ENCODE measurements around the gene GRIN2B. TPM values are rescaled to one million over a fixed set of nuclear protein-coding genes. Genes with fewer than 3 reads are reported as not detected.

The GRIN2B gene
- total RNA-seq, 1 experiment from 2014 or later = not detected

DNA sequence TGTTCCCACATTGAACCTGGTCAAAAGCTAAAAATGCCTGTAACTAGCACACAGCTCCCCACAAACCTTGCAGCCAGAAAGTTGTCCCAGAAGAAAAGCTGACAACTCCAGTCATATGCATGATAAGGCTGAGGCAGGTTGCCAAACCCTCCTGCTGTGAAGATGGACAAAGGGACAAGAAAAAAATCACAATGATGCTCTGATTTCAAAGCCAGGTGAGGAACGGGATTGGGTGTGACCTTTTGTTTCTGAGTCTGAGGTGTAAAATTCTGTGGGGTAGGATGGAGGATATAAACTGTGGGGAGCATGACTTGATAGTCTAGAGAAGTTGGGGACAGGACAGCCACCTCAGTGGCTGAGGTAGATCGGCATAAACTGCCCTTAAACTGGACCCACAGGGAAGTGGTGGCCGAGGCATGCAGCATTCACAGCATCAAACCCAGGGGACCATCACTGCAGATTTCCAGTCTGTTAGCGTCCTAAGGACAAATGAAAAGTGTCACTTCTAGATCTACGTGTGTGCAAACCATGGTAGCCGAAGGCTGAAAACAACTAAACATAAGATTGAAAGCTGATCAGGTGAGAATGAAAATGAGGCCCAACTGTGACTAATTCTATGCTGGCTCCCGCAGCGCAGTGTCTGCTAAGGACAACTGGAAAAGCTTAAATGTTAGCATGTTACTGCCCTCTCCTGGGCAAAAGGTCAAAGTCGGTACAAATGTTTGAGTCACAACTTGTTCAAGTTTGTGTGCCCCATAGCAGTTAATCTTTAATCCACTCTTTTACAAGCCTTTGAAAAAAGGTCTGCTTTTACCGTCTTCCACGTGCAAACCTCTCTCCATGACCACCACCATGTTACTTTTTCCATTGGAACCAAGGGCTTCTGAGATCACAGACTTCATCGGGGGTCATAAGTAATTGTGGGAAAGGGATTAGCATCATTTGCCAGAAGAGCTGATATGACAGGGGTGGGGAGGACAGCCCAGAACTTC, 39.8 kb downstream of the GRIN2B start:
- peaks cover 68% of the 10 kb centered on the region for H3K27me3 ChIP-seq (replicated peaks; ENCODE audit: insufficient read depth, low read depth, low read length, poor library complexity)
- TF ChIP-seq, protein P1, sequence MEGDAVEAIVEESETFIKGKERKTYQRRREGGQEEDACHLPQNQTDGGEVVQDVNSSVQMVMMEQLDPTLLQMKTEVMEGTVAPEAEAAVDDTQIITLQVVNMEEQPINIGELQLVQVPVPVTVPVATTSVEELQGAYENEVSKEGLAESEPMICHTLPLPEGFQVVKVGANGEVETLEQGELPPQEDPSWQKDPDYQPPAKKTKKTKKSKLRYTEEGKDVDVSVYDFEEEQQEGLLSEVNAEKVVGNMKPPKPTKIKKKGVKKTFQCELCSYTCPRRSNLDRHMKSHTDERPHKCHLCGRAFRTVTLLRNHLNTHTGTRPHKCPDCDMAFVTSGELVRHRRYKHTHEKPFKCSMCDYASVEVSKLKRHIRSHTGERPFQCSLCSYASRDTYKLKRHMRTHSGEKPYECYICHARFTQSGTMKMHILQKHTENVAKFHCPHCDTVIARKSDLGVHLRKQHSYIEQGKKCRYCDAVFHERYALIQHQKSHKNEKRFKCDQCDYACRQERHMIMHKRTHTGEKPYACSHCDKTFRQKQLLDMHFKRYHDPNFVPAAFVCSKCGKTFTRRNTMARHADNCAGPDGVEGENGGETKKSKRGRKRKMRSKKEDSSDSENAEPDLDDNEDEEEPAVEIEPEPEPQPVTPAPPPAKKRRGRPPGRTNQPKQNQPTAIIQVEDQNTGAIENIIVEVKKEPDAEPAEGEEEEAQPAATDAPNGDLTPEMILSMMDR (conservative IDR thresholded peaks at IDR 0.05; ENCODE audit: low read depth, low read length) = peak; percentile 30; the same call in 1 of the 2 replicates
- no peak for TF ChIP-seq EZH2 (IDR thresholded peaks at IDR 0.05; ENCODE audit: borderline replicate concordance, low read depth, low read length, poor library complexity, severe bottlenecking)
- peak; percentile 35 for DNase-seq (ENCODE audit: low spot score)
- no peaks in the 10 kb centered on the region for H3K36me3 ChIP-seq (ENCODE audit: insufficient read depth, low read length, poor library complexity, severe bottlenecking)
- CTCF ChIA-PET = no interaction called here
- H3K27ac ChIP-seq (ENCODE audit: low read depth, low read length, poor library complexity, severe bottlenecking) = no peak overlapping the region
- H3K4me3 ChIP-seq (ENCODE audit: low read depth, low read length, poor library complexity, severe bottlenecking) = no peak overlapping the region
- intact Hi-C loops (cut with micrococcal nuclease; ENCODE audit: unreplicated experiment) = no loop called here
- no TSS peak for BruUV-seq (replicated peaks)
- no peaks in the 10 kb centered on the region for H3K4me1 ChIP-seq (ENCODE audit: insufficient read depth, low read length, poor library complexity, severe bottlenecking)
- POLR2A ChIA-PET (ENCODE audit: low non-redundant PET) = no interaction called here
- H3K9me3 ChIP-seq (ENCODE audit: low read depth, low read length, poor library complexity, severe bottlenecking) = peaks cover 4% of the 10 kb centered on the region

DNA sequence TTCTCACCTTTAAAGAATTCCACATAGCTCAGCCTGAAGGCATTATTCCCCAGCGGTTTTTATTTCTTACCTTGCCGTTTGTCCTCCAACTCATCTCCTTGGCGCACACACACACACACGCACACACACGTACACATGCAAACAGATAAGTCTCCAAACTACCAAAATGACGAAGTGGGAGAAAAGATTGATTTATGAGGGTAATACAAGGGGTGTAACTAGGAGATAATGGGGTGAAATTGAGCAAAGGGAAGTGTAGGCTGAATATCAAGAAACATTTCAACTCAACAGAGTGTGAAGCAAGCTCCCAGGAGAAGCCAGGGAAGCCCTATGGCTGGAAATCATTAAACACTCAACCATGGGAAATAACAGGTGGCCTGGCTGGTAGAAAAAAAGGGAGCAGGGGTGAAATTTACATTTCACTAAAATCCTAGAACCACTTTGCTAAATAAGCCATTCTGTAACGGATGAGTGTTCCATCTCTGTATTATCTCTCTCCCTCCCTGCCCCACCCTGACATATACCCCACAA, 41.0 kb downstream of the GRIN2B start:
- no peak for TF ChIP-seq EZH2 (IDR thresholded peaks at IDR 0.05; ENCODE audit: borderline replicate concordance, low read depth, low read length, poor library complexity, severe bottlenecking)
- TF ChIP-seq, protein P1 (conservative IDR thresholded peaks at IDR 0.05; ENCODE audit: low read depth, low read length) = no peak
- Histone ChIP-seq H3K4me1 (ENCODE audit: insufficient read depth, low read length, poor library complexity, severe bottlenecking) (no peaks in the 10 kb centered on the region), H3K4me3 (ENCODE audit: low read depth, low read length, poor library complexity, severe bottlenecking) (no peak overlapping the region), H3K36me3 (ENCODE audit: insufficient read depth, low read length, poor library complexity, severe bottlenecking) (no peaks in the 10 kb centered on the region), H3K27me3 (replicated peaks; ENCODE audit: insufficient read depth, low read depth, low read length, poor library complexity) (peaks cover 65% of the 10 kb centered on the region), H3K9me3 (ENCODE audit: low read depth, low read length, poor library complexity, severe bottlenecking) (peaks cover 4% of the 10 kb centered on the region), H3K27ac (ENCODE audit: low read depth, low read length, poor library complexity, severe bottlenecking) (no peak overlapping the region)
- POLR2A ChIA-PET (ENCODE audit: low non-redundant PET) = no interaction called here
- no TSS peak for BruUV-seq (replicated peaks)
- intact Hi-C loops (cut with micrococcal nuclease; ENCODE audit: unreplicated experiment) = no loop called here
- no peak for DNase-seq (ENCODE audit: low spot score)
- CTCF ChIA-PET = no interaction called here

DNA sequence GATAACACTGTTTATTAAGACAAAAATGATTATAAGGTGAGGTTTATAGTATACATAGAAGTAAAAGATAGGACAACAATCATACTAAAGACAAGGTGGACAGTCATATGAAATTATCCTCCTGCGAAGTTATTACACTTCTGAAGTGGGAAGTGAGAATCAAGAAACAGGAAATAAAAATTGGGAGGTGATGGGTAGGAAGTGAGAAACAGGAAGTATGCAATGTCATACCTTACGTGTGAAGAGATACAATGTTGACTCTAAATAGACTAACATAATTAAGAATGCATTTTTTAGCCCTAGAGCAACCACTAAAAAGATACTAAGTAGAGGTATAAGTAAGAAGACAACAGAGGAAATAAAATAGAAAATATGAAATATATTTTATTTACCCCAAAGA, 43.7 kb downstream of the GRIN2B start:
- ChIA-PET CTCF (no interaction called here), POLR2A (ENCODE audit: low non-redundant PET) (no interaction called here)
- H3K4me3 ChIP-seq (ENCODE audit: low read depth, low read length, poor library complexity, severe bottlenecking) = no peak overlapping the region
- H3K36me3 ChIP-seq (ENCODE audit: insufficient read depth, low read length, poor library complexity, severe bottlenecking) = no peaks in the 10 kb centered on the region
- H3K27ac ChIP-seq (ENCODE audit: low read depth, low read length, poor library complexity, severe bottlenecking) = no peak overlapping the region
- no TSS peak for BruUV-seq (replicated peaks)
- H3K4me1 ChIP-seq (ENCODE audit: insufficient read depth, low read length, poor library complexity, severe bottlenecking) = no peaks in the 10 kb centered on the region
- peaks cover 4% of the 10 kb centered on the region for H3K9me3 ChIP-seq (ENCODE audit: low read depth, low read length, poor library complexity, severe bottlenecking)
- H3K27me3 ChIP-seq (replicated peaks; ENCODE audit: insufficient read depth, low read depth, low read length, poor library complexity) = peaks cover 45% of the 10 kb centered on the region
- intact Hi-C loops (cut with micrococcal nuclease; ENCODE audit: unreplicated experiment) = no loop called here
- TF ChIP-seq, protein P1 (conservative IDR thresholded peaks at IDR 0.05; ENCODE audit: low read depth, low read length) = no peak
- TF ChIP-seq EZH2 (IDR thresholded peaks at IDR 0.05; ENCODE audit: borderline replicate concordance, low read depth, low read length, poor library complexity, severe bottlenecking) = no peak
- DNase-seq (ENCODE audit: low spot score) = no peak

Measured in A673 (cell line).